Measurements from ENCODE around the gene TM4SF5. TPM values are rescaled to one million over a fixed set of nuclear protein-coding genes. Genes with fewer than 3 reads are reported as not detected.
A peak's percentile ranks its signal among the peaks of the same experiment; 100 is the strongest.

TM4SF5 gene
- polyA plus RNA-seq, 2 donors = 0.07 TPM; not detected in 1

GRCh38 chr17:4744999-4745969 lies 26.4 kb upstream of the TM4SF5 start:
- H3K27me3 ChIP-seq (ENCODE audit: control insufficient read depth in 1 of 2, insufficient read depth in 2 of 2, low read length in 2 of 2) = no peaks in the 10 kb centered on the region
- no peaks in the 10 kb centered on the region for H3K36me3 ChIP-seq (ENCODE audit: control insufficient read depth in 2 of 2, insufficient read depth in 2 of 2, low read length in 1 of 2)
- no peak overlapping the region for H3K4me3 ChIP-seq (ENCODE audit: low read depth in 1 of 2, low read length in 2 of 2)
- H3K4me1 ChIP-seq (ENCODE audit: control insufficient read depth in 2 of 2, insufficient read depth in 2 of 2, low read length in 1 of 2) = peaks cover 0 to 8% of the 10 kb centered on the region in 2 donors
- no peaks in the 10 kb centered on the region for H3K9me3 ChIP-seq (ENCODE audit: control insufficient read depth in 2 of 2, insufficient read depth in 1 of 2, low read depth in 1 of 2, low read length in 1 of 2)
- WGBS, 2 donors = 19 to 20% methylated on average over 49 to 51 of the region's 51 CpGs
- no peak overlapping the region for H3K27ac ChIP-seq (ENCODE audit: low read depth in 2 of 2, low read length in 1 of 2)

- peaks cover 0 to 8% of the 10 kb centered on the region in 2 donors for H3K4me1 ChIP-seq (ENCODE audit: control insufficient read depth in 2 of 2, insufficient read depth in 2 of 2, low read length in 1 of 2)
- H3K27me3 ChIP-seq (ENCODE audit: control insufficient read depth in 1 of 2, insufficient read depth in 2 of 2, low read length in 2 of 2) = no peaks in the 10 kb centered on the region
- 38% methylated on average over 5 of the region's 5 CpGs for WGBS, 2 donors
- H3K36me3 ChIP-seq (ENCODE audit: control insufficient read depth in 2 of 2, insufficient read depth in 2 of 2, low read length in 1 of 2) = no peaks in the 10 kb centered on the region
- H3K4me3 ChIP-seq (ENCODE audit: low read depth in 1 of 2, low read length in 2 of 2) = no peak overlapping the region
- H3K27ac ChIP-seq (ENCODE audit: low read depth in 2 of 2, low read length in 1 of 2) = no peak overlapping the region
- no peaks in the 10 kb centered on the region for H3K9me3 ChIP-seq (ENCODE audit: control insufficient read depth in 2 of 2, insufficient read depth in 1 of 2, low read depth in 1 of 2, low read length in 1 of 2)
Observed at GRCh38 chr17:4747847-4748246, 23.8 kb upstream of the TM4SF5 start.

GRCh38 chr17:4748686-4749085 lies 23.0 kb upstream of the TM4SF5 start:
- H3K4me1 ChIP-seq (ENCODE audit: control insufficient read depth in 2 of 2, insufficient read depth in 2 of 2, low read length in 1 of 2) = peaks cover 0 to 8% of the 10 kb centered on the region in 2 donors
- no peaks in the 10 kb centered on the region for H3K9me3 ChIP-seq (ENCODE audit: control insufficient read depth in 2 of 2, insufficient read depth in 1 of 2, low read depth in 1 of 2, low read length in 1 of 2)
- no peak overlapping the region for H3K27ac ChIP-seq (ENCODE audit: low read depth in 2 of 2, low read length in 1 of 2)
- no peaks in the 10 kb centered on the region for H3K36me3 ChIP-seq (ENCODE audit: control insufficient read depth in 2 of 2, insufficient read depth in 2 of 2, low read length in 1 of 2)
- H3K27me3 ChIP-seq (ENCODE audit: control insufficient read depth in 1 of 2, insufficient read depth in 2 of 2, low read length in 2 of 2) = no peaks in the 10 kb centered on the region
- no peak overlapping the region for H3K4me3 ChIP-seq (ENCODE audit: low read depth in 1 of 2, low read length in 2 of 2)
- 55 to 59% methylated on average over 4 of the region's 4 CpGs for WGBS, 2 donors

- Histone ChIP-seq H3K27ac (ENCODE audit: low read depth in 2 of 2, low read length in 1 of 2) (no peak overlapping the region), H3K4me1 (ENCODE audit: control insufficient read depth in 2 of 2, insufficient read depth in 2 of 2, low read length in 1 of 2) (no peaks in the 10 kb centered on the region), H3K36me3 (ENCODE audit: control insufficient read depth in 2 of 2, insufficient read depth in 2 of 2, low read length in 1 of 2) (no peaks in the 10 kb centered on the region), H3K27me3 (ENCODE audit: control insufficient read depth in 1 of 2, insufficient read depth in 2 of 2, low read length in 2 of 2) (peaks cover 0 to 4% of the 10 kb centered on the region in 2 donors), H3K9me3 (ENCODE audit: control insufficient read depth in 2 of 2, insufficient read depth in 1 of 2, low read depth in 1 of 2, low read length in 1 of 2) (no peaks in the 10 kb centered on the region), H3K4me3 (ENCODE audit: low read depth in 1 of 2, low read length in 2 of 2) (no peak overlapping the region)
- WGBS, 2 donors = 32 to 40% methylated on average over 3 of the region's 3 CpGs
Observed at GRCh38 chr17:4750606-4751005, 21.1 kb upstream of the TM4SF5 start.

- Histone ChIP-seq H3K36me3 (ENCODE audit: control insufficient read depth in 2 of 2, insufficient read depth in 2 of 2, low read length in 1 of 2) (no peaks in the 10 kb centered on the region), H3K27me3 (ENCODE audit: control insufficient read depth in 1 of 2, insufficient read depth in 2 of 2, low read length in 2 of 2) (peaks cover 0 to 4% of the 10 kb centered on the region in 2 donors), H3K27ac (ENCODE audit: low read depth in 2 of 2, low read length in 1 of 2) (no peak overlapping the region), H3K4me1 (ENCODE audit: control insufficient read depth in 2 of 2, insufficient read depth in 2 of 2, low read length in 1 of 2) (no peaks in the 10 kb centered on the region), H3K4me3 (ENCODE audit: low read depth in 1 of 2, low read length in 2 of 2) (no peak overlapping the region), H3K9me3 (ENCODE audit: control insufficient read depth in 2 of 2, insufficient read depth in 1 of 2, low read depth in 1 of 2, low read length in 1 of 2) (no peaks in the 10 kb centered on the region)
- WGBS, 2 donors = 66 to 70% methylated on average over 5 of the region's 5 CpGs
Observed at GRCh38 chr17:4751932-4752331, 19.8 kb upstream of the TM4SF5 start.

GRCh38 chr17:4753392-4753791 lies 18.3 kb upstream of the TM4SF5 start:
- Histone ChIP-seq H3K27ac (ENCODE audit: low read depth in 2 of 2, low read length in 1 of 2) (no peak overlapping the region), H3K4me1 (ENCODE audit: control insufficient read depth in 2 of 2, insufficient read depth in 2 of 2, low read length in 1 of 2) (no peaks in the 10 kb centered on the region)

GRCh38 chr17:4759776-4760236 lies 11.9 kb upstream of the TM4SF5 start:
- H3K4me1 ChIP-seq (ENCODE audit: control insufficient read depth in 2 of 2, insufficient read depth in 2 of 2, low read length in 1 of 2) = no peaks in the 10 kb centered on the region
- no peaks in the 10 kb centered on the region for H3K36me3 ChIP-seq (ENCODE audit: control insufficient read depth in 2 of 2, insufficient read depth in 2 of 2, low read length in 1 of 2)
- H3K27me3 ChIP-seq (ENCODE audit: control insufficient read depth in 1 of 2, insufficient read depth in 2 of 2, low read length in 2 of 2) = peaks cover 0 to 4% of the 10 kb centered on the region in 2 donors
- 74 to 82% methylated on average over 10 of the region's 10 CpGs for WGBS, 2 donors
- no peak overlapping the region for H3K27ac ChIP-seq (ENCODE audit: low read depth in 2 of 2, low read length in 1 of 2)
- H3K9me3 ChIP-seq (ENCODE audit: control insufficient read depth in 2 of 2, insufficient read depth in 1 of 2, low read depth in 1 of 2, low read length in 1 of 2) = no peaks in the 10 kb centered on the region
- H3K4me3 ChIP-seq (ENCODE audit: low read depth in 1 of 2, low read length in 2 of 2) = no peak overlapping the region

More at GRCh38 chr17:4753392-4753791, 18.3 kb upstream of the TM4SF5 start:
- no peaks in the 10 kb centered on the region for H3K36me3 ChIP-seq (ENCODE audit: control insufficient read depth in 2 of 2, insufficient read depth in 2 of 2, low read length in 1 of 2)
- H3K4me3 ChIP-seq (ENCODE audit: low read depth in 1 of 2, low read length in 2 of 2) = no peak overlapping the region
- peaks cover 0 to 4% of the 10 kb centered on the region in 2 donors for H3K27me3 ChIP-seq (ENCODE audit: control insufficient read depth in 1 of 2, insufficient read depth in 2 of 2, low read length in 2 of 2)
- H3K9me3 ChIP-seq (ENCODE audit: control insufficient read depth in 2 of 2, insufficient read depth in 1 of 2, low read depth in 1 of 2, low read length in 1 of 2) = no peaks in the 10 kb centered on the region
- WGBS, 2 donors = 79 to 85% methylated on average over 1 of the region's 1 CpG

GRCh38 chr17:4764595-4764994 lies 7.1 kb upstream of the TM4SF5 start:
- H3K4me1 ChIP-seq (ENCODE audit: control insufficient read depth in 2 of 2, insufficient read depth in 2 of 2, low read length in 1 of 2) = no peaks in the 10 kb centered on the region
- no peaks in the 10 kb centered on the region for H3K27me3 ChIP-seq (ENCODE audit: control insufficient read depth in 1 of 2, insufficient read depth in 2 of 2, low read length in 2 of 2)
- no peaks in the 10 kb centered on the region for H3K9me3 ChIP-seq (ENCODE audit: control insufficient read depth in 2 of 2, insufficient read depth in 1 of 2, low read depth in 1 of 2, low read length in 1 of 2)
- H3K27ac ChIP-seq (ENCODE audit: low read depth in 2 of 2, low read length in 1 of 2) = no peak overlapping the region
- no peaks in the 10 kb centered on the region for H3K36me3 ChIP-seq (ENCODE audit: control insufficient read depth in 2 of 2, insufficient read depth in 2 of 2, low read length in 1 of 2)
- H3K4me3 ChIP-seq (ENCODE audit: low read depth in 1 of 2, low read length in 2 of 2) = no peak overlapping the region
- 69 to 71% methylated on average over 3 of the region's 3 CpGs for WGBS, 2 donors

- no peaks in the 10 kb centered on the region for H3K9me3 ChIP-seq (ENCODE audit: control insufficient read depth in 2 of 2, insufficient read depth in 1 of 2, low read depth in 1 of 2, low read length in 1 of 2)
- WGBS, 2 donors = 80 to 91% methylated on average over 3 of the region's 3 CpGs
Observed at GRCh38 chr17:4766201-4766600, 5.5 kb upstream of the TM4SF5 start.

More at GRCh38 chr17:4766201-4766600, 5.5 kb upstream of the TM4SF5 start:
- Histone ChIP-seq H3K4me1 (ENCODE audit: control insufficient read depth in 2 of 2, insufficient read depth in 2 of 2, low read length in 1 of 2) (no peaks in the 10 kb centered on the region), H3K27me3 (ENCODE audit: control insufficient read depth in 1 of 2, insufficient read depth in 2 of 2, low read length in 2 of 2) (no peaks in the 10 kb centered on the region), H3K27ac (ENCODE audit: low read depth in 2 of 2, low read length in 1 of 2) (peak overlapping the region in 1 of 2 donors; percentile 10), H3K36me3 (ENCODE audit: control insufficient read depth in 2 of 2, insufficient read depth in 2 of 2, low read length in 1 of 2) (no peaks in the 10 kb centered on the region), H3K4me3 (ENCODE audit: low read depth in 1 of 2, low read length in 2 of 2) (no peak overlapping the region)
